PC-9 (cell line): ENCODE measurements around the gene PGLYRP2. TPM values are rescaled to one million over a fixed set of nuclear protein-coding genes. Genes with fewer than 3 reads are reported as not detected.

Experiments
- BruUV-seq: library from RNA; stranded (reverse); fragments of 400-500 nt; replicated peaks from 2 replicates; lab custom pipeline; 2021; lab: Mats Ljungman, UMichigan
- CTCF ChIA-PET: fragments of 300-600 bp; sonication (Branson Sonifier 250); formaldehyde crosslinking; loops from one replicate; lab custom pipeline; 2022; ENCODE audit warnings: antibody characterized with exemption; lab: Charles Lee
- POLR2A ChIA-PET: fragments of 300-600 bp; sonication (Branson Sonifier 250); formaldehyde crosslinking; loops from one replicate; lab custom pipeline; 2022; ENCODE audit warnings: antibody characterized with exemption; ENCODE audit not compliant: unreplicated experiment; lab: Charles Lee
- DNase-seq, 2 experiments: peaks; one replicate each; pipeline versions ENCODE4 v3.0.0 to v3.0.0-alpha.2; 2015 to 2022; ENCODE audit warnings: mixed read lengths in 1 of 2
- H2AFZ ChIP-seq: fragments of 200-600 bp; sonication (generic); 2 replicates; pipeline ENCODE4 v1.8.1; 2017; ENCODE audit warnings: antibody characterized with exemption
- H3F3A ChIP-seq: fragments of 200-600 bp; sonication (generic); 2 replicates; pipeline ENCODE4 v1.8.1; 2017; ENCODE audit warnings: antibody characterized with exemption, mild to moderate bottlenecking, low read depth; ENCODE audit not compliant: insufficient read depth
- H3K27ac ChIP-seq: fragments of 200-600 bp; sonication (generic); 2 replicates; pipeline ENCODE4 v1.6.1; 2016; ENCODE audit warnings: mixed run types
- H3K27me3 ChIP-seq: fragments of 200-600 bp; sonication (generic); 2 replicates; pipeline ENCODE4 v1.6.1; 2016; ENCODE audit warnings: low read depth, mixed run types; ENCODE audit not compliant: insufficient read depth
- H3K36me3 ChIP-seq: fragments of 200-600 bp; sonication (generic); 2 replicates; pipeline ENCODE4 v1.6.1; 2016; ENCODE audit warnings: low read depth, mixed run types
- H3K4me1 ChIP-seq: fragments of 200-600 bp; sonication (generic); replicated peaks from 2 replicates; pipeline ENCODE4 v1.6.1; 2016; ENCODE audit warnings: mixed run types; ENCODE audit not compliant: insufficient read depth
- H3K4me2 ChIP-seq: fragments of 200-600 bp; sonication (generic); 2 replicates; pipeline ENCODE4 v1.6.1; 2017; ENCODE audit warnings: mixed run types
- H3K4me3 ChIP-seq: fragments of 200-600 bp; sonication (generic); 2 replicates; pipeline ENCODE4 v1.6.1; 2016; ENCODE audit warnings: mixed run types
- H3K79me2 ChIP-seq: fragments of 200-600 bp; sonication (generic); 2 replicates; pipeline ENCODE4 v1.6.1; 2017; ENCODE audit warnings: low read depth, mixed run types
- H3K9me2 ChIP-seq: fragments of 200-600 bp; sonication (generic); 2 replicates; pipeline ENCODE4 v1.8.1; 2017; ENCODE audit warnings: mild to moderate bottlenecking; ENCODE audit not compliant: insufficient read depth
- H3K9me3 ChIP-seq: fragments of 200-600 bp; sonication (generic); 2 replicates; pipeline ENCODE4 v1.8.1; 2016; ENCODE audit warnings: low read depth; ENCODE audit not compliant: insufficient read depth
- H4K20me1 ChIP-seq: fragments of 200-600 bp; sonication (generic); 2 replicates; pipeline ENCODE4 v1.8.1; 2017; ENCODE audit not compliant: insufficient read depth
- CTCF ChIP-seq: fragments of 200-600 bp; sonication (generic); conservative IDR thresholded peaks from 2 replicates; pipeline ENCODE4 v1.6.1; 2017; ENCODE audit warnings: mixed run types, antibody characterized with exemption, mild to moderate bottlenecking, moderate library complexity
- EZH2 ChIP-seq: fragments of 200-600 bp; sonication (generic); IDR thresholded peaks from 2 replicates; pipeline ENCODE4 v1.8.0; 2017; ENCODE audit warnings: antibody characterized with exemption, low read depth
- intact Hi-C: fragments of 100-400 bp; cut with micrococcal nuclease; formaldehyde crosslinking; loops from one replicate; pipeline ENCODE4 v1.10.0; 2022; ENCODE audit not compliant: unreplicated experiment
- total RNA-seq: library from RNA; stranded (reverse); gene quantifications from 2 replicates; pipeline ENCODE4 v1.2.3, GENCODE V29; 2021

The PGLYRP2 gene
- total RNA-seq, 1 experiment from 2014 or later, result not detected

GRCh38 chr19:15427991-15428471 is 51.3 kb downstream of the PGLYRP2 start:
- H3K9me3 ChIP-seq, result no peaks in the 10 kb centered on the region

GRCh38 chr19:15427350-15427700 is 52.0 kb downstream of the PGLYRP2 start:
- intact Hi-C loops, result no loop called here
- Histone ChIP-seq H3F3A (peaks cover 8% of the 10 kb centered on the region; the same call in 1 of the 2 replicates), H3K4me2 (no peak overlapping the region), H3K36me3 (peaks cover 17% of the 10 kb centered on the region; the same call in 1 of the 2 replicates), H4K20me1 (peaks cover 18% of the 10 kb centered on the region), H3K9me3 (no peaks in the 10 kb centered on the region), H3K9me2 (no peaks in the 10 kb centered on the region), H3K4me1 (peaks cover 12% of the 10 kb centered on the region), H3K27ac (no peak overlapping the region), H3K79me2 (peaks cover 39% of the 10 kb centered on the region), H2AFZ (no peak overlapping the region), H3K27me3 (no peaks in the 10 kb centered on the region), H3K4me3 (no peak overlapping the region)
- TF ChIP-seq EZH2, result no peak
- TF ChIP-seq CTCF, result no peak
- no TSS peak for BruUV-seq
- ChIA-PET POLR2A (no interaction called here), CTCF (no interaction called here)
- DNase-seq, result peak in 1 of 2 experiments; percentile 11

More at GRCh38 chr19:15427991-15428471, 51.3 kb downstream of the PGLYRP2 start:
- Histone ChIP-seq H3K27me3 (no peaks in the 10 kb centered on the region), H2AFZ (no peak overlapping the region), H3K4me2 (no peak overlapping the region), H3K79me2 (peaks cover 39% of the 10 kb centered on the region), H3K4me1 (peaks cover 12% of the 10 kb centered on the region), H3K9me2 (no peaks in the 10 kb centered on the region), H3K4me3 (no peak overlapping the region), H3F3A (peaks cover 11% of the 10 kb centered on the region; the same call in 1 of the 2 replicates), H3K27ac (no peak overlapping the region), H4K20me1 (peaks cover 18% of the 10 kb centered on the region), H3K36me3 (peaks cover 17% of the 10 kb centered on the region; the same call in 1 of the 2 replicates)
- DNase-seq, result no peak
- TF ChIP-seq CTCF (no peak), EZH2 (no peak)
- ChIA-PET POLR2A (no interaction called here), CTCF (no interaction called here)
- intact Hi-C loops, result no loop called here
- BruUV-seq, result no TSS peak

GRCh38 chr19:15426485-15427349 is 52.6 kb downstream of the PGLYRP2 start:
- POLR2A ChIA-PET, result no interaction called here
- Histone ChIP-seq H3K9me2 (no peaks in the 10 kb centered on the region), H2AFZ (no peak overlapping the region), H3K4me1 (peaks cover 12% of the 10 kb centered on the region), H3K27ac (no peak overlapping the region), H3K4me3 (no peak overlapping the region), H4K20me1 (peaks cover 18% of the 10 kb centered on the region), H3K36me3 (peaks cover 17% of the 10 kb centered on the region; the same call in 1 of the 2 replicates), H3K4me2 (no peak overlapping the region), H3K9me3 (no peaks in the 10 kb centered on the region), H3K27me3 (no peaks in the 10 kb centered on the region), H3K79me2 (peaks cover 34% of the 10 kb centered on the region), H3F3A (peaks cover 9% of the 10 kb centered on the region; the same call in 1 of the 2 replicates)
- TF ChIP-seq EZH2 (no peak), CTCF (no peak)
- CTCF ChIA-PET, result no interaction called here
- BruUV-seq, result no TSS peak
- intact Hi-C loops, result no loop called here
- DNase-seq, result peak in 1 of 2 experiments; percentile 31
